AG08395 (cell line): ENCODE results near the gene HTR2A.

Experiments
- DNase-seq: peaks from one replicate; pipeline ENCODE4 v3.0.0; 2012; ENCODE audit warnings: mixed read lengths, low spot score

Gene HTR2A

DNA sequence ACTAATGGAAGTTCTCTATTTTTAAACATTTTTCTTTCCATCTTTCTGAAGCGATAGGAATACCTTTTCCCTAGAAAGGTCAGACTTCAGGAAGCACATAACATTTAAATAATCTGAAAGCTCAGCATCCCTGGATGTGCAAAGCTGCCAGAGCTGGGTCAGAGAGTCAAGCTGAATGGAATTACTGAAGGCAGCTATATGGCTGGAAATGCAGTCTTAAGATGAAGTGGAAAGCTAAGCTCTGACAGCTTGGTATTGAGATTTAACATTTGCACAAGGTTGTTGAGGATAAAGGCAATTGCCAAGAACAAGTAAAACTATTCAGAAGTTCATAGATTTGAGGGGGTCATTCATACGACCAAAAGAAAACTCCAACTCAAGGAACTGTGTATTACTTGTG is 28.8 kb downstream of the HTR2A start:
- no peak for DNase-seq

GRCh38 chr13:46866150-46866549 is 30.7 kb downstream of the HTR2A start:
- peak; percentile 48 for DNase-seq

GRCh38 chr13:46864941-46865340 is 31.9 kb downstream of the HTR2A start:
- no peak for DNase-seq

DNA sequence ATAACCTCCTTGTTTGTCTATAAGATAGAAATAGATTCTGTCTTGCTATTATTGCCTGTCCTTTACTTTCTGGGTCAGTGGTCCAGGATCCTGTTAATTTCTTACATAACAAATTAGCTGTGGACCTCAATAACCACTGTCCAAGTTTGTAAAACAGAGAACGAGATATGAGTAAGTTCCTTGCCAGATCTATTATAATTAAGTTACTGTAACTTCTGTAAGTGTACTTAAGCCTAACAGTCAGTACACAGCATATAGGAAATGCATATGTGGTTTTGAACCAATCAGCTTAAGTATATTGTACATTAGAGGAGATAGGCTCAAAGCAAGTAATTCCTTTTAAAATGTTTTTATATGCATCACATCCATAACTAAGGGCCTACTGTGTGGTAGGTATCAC is 34.9 kb downstream of the HTR2A start:
- DNase-seq = no peak

DNA sequence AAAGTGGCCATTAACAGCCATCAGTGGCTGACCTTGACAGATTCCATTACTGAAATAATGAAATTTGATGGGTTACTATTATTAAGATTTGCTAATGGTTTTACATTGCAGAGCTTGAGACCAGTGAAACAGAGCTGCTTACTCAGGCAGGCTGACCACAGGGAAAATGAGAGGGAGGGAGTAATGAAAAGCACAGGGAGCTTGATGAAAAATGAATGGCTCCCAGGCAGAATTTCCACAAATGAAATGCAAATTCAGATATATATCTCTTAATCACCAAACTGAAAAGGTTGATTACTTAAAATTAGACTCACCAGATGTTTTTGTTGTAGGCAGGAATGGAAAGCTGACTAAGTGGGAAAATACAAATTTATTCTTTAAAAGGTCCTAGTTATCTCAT is 36.1 kb downstream of the HTR2A start:
- DNase-seq = no peak

GRCh38 chr13:46858776-46859175 is 38.1 kb downstream of the HTR2A start:
- DNase-seq = no peak

DNA sequence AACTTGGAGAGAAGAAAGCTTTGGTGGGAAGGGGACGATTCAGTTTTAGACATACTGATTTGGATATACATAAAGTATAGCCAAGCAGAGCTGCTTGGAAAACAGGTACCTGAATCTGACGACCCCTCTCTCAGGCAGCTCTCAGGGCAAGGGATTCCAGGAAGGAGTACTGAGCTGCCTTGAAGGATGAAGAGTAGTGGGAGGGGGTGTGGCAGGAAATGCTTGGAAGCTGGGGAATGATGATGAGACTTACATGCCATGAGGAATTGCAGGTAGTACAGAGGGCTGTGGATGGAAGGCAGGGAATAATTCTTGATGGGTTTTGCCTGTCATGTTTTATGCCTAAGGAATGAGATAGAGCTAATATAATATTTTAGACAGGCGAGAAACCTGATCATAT is 38.7 kb downstream of the HTR2A start:
- DNase-seq = no peak

GRCh38 chr13:46855664-46856063 is 41.2 kb downstream of the HTR2A start:
- no peak for DNase-seq

DNA sequence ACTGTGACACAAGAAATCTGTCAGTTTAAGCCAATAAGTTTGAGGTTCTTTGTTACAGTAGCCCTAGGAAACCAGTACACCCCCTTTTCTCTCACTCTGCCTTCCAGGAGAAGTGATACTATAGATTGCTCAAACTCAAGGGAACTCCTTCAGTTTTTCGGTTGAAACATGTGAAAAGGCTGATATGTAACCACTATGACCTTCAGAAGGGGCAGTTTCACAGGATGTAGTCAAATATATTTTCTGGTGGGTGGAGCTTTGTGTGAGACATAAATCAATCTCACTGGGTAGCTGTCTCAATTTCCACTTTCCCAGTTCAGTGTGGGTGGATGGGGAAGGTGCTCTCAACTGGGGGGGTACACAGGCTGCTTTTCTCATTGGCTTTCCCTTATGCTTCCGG is 41.7 kb downstream of the HTR2A start:
- DNase-seq = no peak

GRCh38 chr13:46852168-46852567 is 44.7 kb downstream of the HTR2A start:
- DNase-seq = no peak

GRCh38 chr13:46850214-46850613 is 46.6 kb downstream of the HTR2A start:
- no peak for DNase-seq

GRCh38 chr13:46846726-46847125 is 50.1 kb downstream of the HTR2A start:
- no peak for DNase-seq

DNA sequence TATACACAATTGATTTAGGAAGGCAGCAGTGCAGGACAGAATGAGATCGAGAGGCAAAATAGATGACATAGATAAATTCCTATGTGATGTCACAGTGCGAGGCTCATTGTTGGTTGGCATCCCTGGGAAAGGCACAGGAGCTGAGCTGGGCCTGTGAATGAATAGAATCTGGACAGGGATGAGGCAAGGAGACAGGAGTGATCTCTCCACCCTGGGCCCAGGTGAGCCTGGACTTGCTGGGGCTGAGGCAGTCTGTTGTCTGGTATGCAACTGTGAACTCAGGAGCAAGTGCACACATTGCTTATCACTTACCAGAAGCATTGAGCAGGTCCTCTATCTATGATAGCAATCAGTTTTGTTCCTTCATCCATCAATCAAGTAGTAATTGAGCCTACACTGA is 51.7 kb downstream of the HTR2A start:
- DNase-seq = no peak

- DNase-seq = no peak
These were observed 52.4 kb downstream of the HTR2A start for GRCh38 chr13:46844431-46844830.

- no peak for DNase-seq
These were observed 57.5 kb downstream of the HTR2A start for GRCh38 chr13:46839399-46839798.

DNA sequence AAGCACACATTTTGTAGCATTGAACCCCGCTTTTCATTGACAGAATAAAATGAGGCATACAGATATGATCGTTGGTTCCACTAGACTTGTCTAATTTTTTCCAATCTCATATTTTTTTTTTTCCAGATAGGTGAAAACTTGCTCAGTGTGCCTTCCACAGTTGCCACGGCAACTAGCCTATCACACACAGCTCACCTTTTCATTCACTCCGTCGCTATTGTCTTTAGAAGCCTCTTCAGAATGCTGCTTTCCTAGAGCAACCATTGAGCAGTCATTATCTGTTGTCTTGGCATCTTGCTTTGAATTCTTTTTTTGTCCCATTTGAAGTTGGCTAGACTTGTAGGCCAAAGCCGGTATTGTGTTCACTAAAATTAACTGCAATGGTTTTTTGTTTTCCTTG is 62.2 kb downstream of the HTR2A start:
- DNase-seq = no peak

GRCh38 chr13:46831588-46832194 is 65.2 kb downstream of the HTR2A start:
- DNase-seq = peak; percentile 50

- DNase-seq = no peak
These were observed 66.3 kb downstream of the HTR2A start for GRCh38 chr13:46830405-46831005.

DNA sequence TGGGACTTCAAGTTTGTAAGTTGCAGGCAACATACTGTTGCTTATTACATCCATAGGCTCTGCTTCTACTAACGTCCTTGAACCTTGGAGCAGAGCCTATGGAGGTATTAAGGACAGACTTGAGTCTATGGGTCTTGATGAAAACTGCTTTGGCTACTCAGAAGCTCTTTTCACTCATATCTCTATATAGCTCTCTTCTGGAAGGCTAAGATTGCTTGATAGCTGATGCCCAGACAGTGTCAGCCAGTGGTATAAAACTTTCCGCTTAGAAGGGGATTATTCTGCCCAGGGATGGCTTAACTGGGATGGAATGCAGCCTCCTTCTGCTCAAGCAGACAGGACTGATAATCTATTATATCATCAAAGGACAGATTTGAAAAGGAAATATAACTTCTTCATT is 74.3 kb downstream of the HTR2A start:
- no peak for DNase-seq

DNA sequence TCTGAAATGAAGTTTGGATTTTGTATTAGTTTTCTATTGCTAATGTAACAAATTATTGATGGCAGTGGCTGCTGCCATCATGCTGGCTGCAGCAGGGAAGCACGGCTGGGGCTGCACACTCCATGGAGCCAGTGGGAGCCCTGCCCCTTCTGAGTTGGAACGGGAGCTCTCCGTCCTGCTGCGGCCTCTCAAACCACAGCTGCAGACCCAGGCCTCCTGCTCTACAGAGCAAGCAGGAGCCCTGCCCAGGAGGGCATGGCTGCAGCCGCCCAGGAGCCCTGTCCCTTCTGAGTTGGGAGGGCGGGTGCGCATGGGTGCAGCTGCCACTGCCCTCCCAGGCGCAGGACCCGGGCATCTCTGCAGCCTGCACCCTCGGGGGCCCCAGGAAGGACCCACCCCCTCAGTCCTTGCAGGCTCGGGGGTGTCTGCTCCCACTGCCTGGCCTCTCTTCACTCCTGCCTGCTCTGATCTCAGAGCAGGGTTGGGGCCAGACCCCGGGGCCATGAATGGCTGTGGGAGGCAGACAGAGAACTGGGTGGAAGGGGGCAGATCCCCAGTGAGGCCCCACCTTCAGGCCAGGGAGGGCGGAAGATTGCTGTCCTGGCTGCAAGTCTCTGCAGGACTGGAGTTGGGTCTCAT is 78.9 kb downstream of the HTR2A start:
- no peak for DNase-seq

GRCh38 chr13:46817095-46817494 is 79.8 kb downstream of the HTR2A start:
- DNase-seq = no peak

- DNase-seq = no peak
These were observed 80.5 kb downstream of the HTR2A start for GRCh38 chr13:46816371-46816770.

DNA sequence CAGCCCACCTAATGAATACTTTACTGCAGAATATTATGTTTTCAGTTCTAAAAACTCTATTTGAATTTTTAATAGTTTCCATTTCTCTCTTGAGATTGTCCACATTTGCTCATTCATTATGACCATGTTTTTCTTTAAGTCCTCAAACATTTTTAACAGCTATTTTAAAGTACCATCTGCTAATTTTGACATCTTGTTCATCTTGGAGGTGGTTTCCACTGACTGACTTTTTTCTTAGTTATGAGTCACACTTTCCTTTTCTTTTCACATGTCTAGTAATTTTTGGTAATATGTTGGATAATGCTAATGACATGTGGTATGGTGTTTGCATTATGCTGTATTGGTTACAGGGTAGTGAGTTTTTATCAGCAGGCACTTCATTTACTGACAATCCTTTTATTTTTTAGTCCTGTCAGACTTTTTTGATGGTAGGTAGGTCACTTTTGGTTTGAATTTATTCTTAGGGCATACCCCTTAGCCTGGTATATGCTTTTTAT is 84.5 kb downstream of the HTR2A start:
- DNase-seq = no peak

GRCh38 chr13:46810440-46810839 is 86.4 kb downstream of the HTR2A start:
- DNase-seq = no peak
